ENCODE data around the gene MOXD1.

- TF ChIP-seq, protein P1, sequence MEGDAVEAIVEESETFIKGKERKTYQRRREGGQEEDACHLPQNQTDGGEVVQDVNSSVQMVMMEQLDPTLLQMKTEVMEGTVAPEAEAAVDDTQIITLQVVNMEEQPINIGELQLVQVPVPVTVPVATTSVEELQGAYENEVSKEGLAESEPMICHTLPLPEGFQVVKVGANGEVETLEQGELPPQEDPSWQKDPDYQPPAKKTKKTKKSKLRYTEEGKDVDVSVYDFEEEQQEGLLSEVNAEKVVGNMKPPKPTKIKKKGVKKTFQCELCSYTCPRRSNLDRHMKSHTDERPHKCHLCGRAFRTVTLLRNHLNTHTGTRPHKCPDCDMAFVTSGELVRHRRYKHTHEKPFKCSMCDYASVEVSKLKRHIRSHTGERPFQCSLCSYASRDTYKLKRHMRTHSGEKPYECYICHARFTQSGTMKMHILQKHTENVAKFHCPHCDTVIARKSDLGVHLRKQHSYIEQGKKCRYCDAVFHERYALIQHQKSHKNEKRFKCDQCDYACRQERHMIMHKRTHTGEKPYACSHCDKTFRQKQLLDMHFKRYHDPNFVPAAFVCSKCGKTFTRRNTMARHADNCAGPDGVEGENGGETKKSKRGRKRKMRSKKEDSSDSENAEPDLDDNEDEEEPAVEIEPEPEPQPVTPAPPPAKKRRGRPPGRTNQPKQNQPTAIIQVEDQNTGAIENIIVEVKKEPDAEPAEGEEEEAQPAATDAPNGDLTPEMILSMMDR (IDR thresholded peaks at IDR 0.05), result no peak
- TF ChIP-seq POLR2A (IDR thresholded peaks at IDR 0.05) (no peak), EP300 (IDR thresholded peaks at IDR 0.05) (no peak)
Observed at GRCh38 chr6:132445201-132445951, 44.1 kb upstream of the MOXD1 start.

Data from stomach (tissue), 4 donors.